ENCODE measurements around the gene SF1. TPM values are rescaled to one million over a fixed set of nuclear protein-coding genes. Genes with fewer than 3 reads are reported as not detected.
A peak's percentile ranks its signal among the peaks of the same experiment; 100 is the strongest.

SF1 gene
- total and polyA plus RNA-seq, 2 donors from 2014 or later = 87.5 to 320 TPM

- peak in 4 of 5 donors; percentile 43 to 73 (median 55) for DNase-seq
- no peak for TF ChIP-seq CTCF (IDR thresholded peaks at IDR 0.05; ENCODE audit: borderline replicate concordance, extremely low read depth, insufficient read depth)
- intact Hi-C loops (cut with DNase I) = no loop called here
Observed at GRCh38 chr11:64726211-64726641, 52.1 kb downstream of the SF1 start.

GRCh38 chr11:64724863-64725532 is 53.3 kb downstream of the SF1 start:
- TF ChIP-seq CTCF (IDR thresholded peaks at IDR 0.05; ENCODE audit: borderline replicate concordance, extremely low read depth, insufficient read depth) = no peak
- Histone ChIP-seq H3K9ac (ENCODE audit: low read length in 3 of 3) (no peak overlapping the region), H3K4me3 (ENCODE audit: low read length in 3 of 3) (no peak overlapping the region), H3K4me1 (ENCODE audit: control insufficient read depth in 2 of 3, insufficient read depth in 2 of 3, low read depth in 1 of 3, low read length in 3 of 3) (no peaks in the 10 kb centered on the region), H3K36me3 (ENCODE audit: control insufficient read depth in 2 of 3, insufficient read depth in 3 of 3, low read length in 3 of 3) (no peaks in the 10 kb centered on the region), H3K27ac (ENCODE audit: low read depth in 2 of 2, low read length in 2 of 2) (no peak overlapping the region), H3K9me3 (ENCODE audit: control insufficient read depth in 2 of 3, insufficient read depth in 1 of 3, low read length in 3 of 3) (no peaks in the 10 kb centered on the region), H3K27me3 (ENCODE audit: control insufficient read depth, insufficient read depth, low read length) (peaks cover 3% of the 10 kb centered on the region)
- intact Hi-C loops (cut with DNase I) = no loop called here
- FAIRE-seq = no peak
- DNase-seq = peak in 2 of 5 donors; percentile 39 to 63

More at GRCh38 chr11:64726211-64726641, 52.1 kb downstream of the SF1 start:
- no peaks in the 10 kb centered on the region for H3K9me3 ChIP-seq (ENCODE audit: control insufficient read depth in 2 of 3, insufficient read depth in 1 of 3, low read length in 3 of 3)
- no peaks in the 10 kb centered on the region for H3K36me3 ChIP-seq (ENCODE audit: control insufficient read depth in 2 of 3, insufficient read depth in 3 of 3, low read length in 3 of 3)
- no peak overlapping the region for H3K9ac ChIP-seq (ENCODE audit: low read length in 3 of 3)
- H3K27me3 ChIP-seq (ENCODE audit: control insufficient read depth, insufficient read depth, low read length) = peaks cover 3% of the 10 kb centered on the region
- H3K4me3 ChIP-seq (ENCODE audit: low read length in 3 of 3) = no peak overlapping the region
- no peak overlapping the region for H3K27ac ChIP-seq (ENCODE audit: low read depth in 2 of 2, low read length in 2 of 2)
- H3K4me1 ChIP-seq (ENCODE audit: control insufficient read depth in 2 of 3, insufficient read depth in 2 of 3, low read depth in 1 of 3, low read length in 3 of 3) = no peaks in the 10 kb centered on the region
- FAIRE-seq = no peak

- intact Hi-C loops (cut with DNase I) = no loop called here
- no peak overlapping the region for H3K4me3 ChIP-seq (ENCODE audit: low read length in 3 of 3)
- H3K9me3 ChIP-seq (ENCODE audit: control insufficient read depth in 2 of 3, insufficient read depth in 1 of 3, low read length in 3 of 3) = no peaks in the 10 kb centered on the region
- TF ChIP-seq CTCF (IDR thresholded peaks at IDR 0.05; ENCODE audit: borderline replicate concordance, extremely low read depth, insufficient read depth) = no peak
- H3K27me3 ChIP-seq (ENCODE audit: control insufficient read depth, insufficient read depth, low read length) = peaks cover 3% of the 10 kb centered on the region
- H3K27ac ChIP-seq (ENCODE audit: low read depth in 2 of 2, low read length in 2 of 2) = no peak overlapping the region
- FAIRE-seq (no peak), DNase-seq (peak in 1 of 5 donors; percentile 53)
- H3K36me3 ChIP-seq (ENCODE audit: control insufficient read depth in 2 of 3, insufficient read depth in 3 of 3, low read length in 3 of 3) = no peaks in the 10 kb centered on the region
- no peaks in the 10 kb centered on the region for H3K4me1 ChIP-seq (ENCODE audit: control insufficient read depth in 2 of 3, insufficient read depth in 2 of 3, low read depth in 1 of 3, low read length in 3 of 3)
- H3K9ac ChIP-seq (ENCODE audit: low read length in 3 of 3) = no peak overlapping the region
Observed at GRCh38 chr11:64723907-64724862, 54.2 kb downstream of the SF1 start.

All from kidney (tissue), 14 donors.